ENCODE measurements around the gene PLAAT1.

PLAAT1 gene

DNA sequence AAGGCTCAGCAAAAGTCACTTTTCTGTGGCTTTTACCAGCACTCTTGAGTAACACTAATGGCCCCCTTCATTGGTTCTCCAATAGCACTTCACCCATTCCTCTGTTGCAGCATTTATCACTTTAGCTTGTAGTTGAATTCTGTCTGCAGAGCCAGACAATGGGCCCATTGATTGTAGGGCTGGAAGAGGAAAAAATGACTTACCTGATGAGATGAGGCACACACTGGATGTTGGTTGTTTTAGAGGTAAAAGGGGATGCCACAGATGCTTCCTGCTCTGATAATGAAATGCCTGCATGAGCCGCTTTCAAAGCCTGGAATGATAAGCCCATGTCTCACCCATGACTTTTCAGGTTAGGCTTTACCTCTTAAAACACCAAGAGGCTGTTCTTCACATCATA is 64.3 kb downstream of the PLAAT1 start:
- no peak overlapping the region for H3K27ac Mint-ChIP-seq
- H3K4me3 Mint-ChIP-seq = no peak overlapping the region
- no peaks in the 10 kb centered on the region for H3K9me3 Mint-ChIP-seq
- H3K27me3 Mint-ChIP-seq = peaks cover 5% of the 10 kb centered on the region
- no peaks in the 10 kb centered on the region for H3K4me1 Mint-ChIP-seq
- no peaks in the 10 kb centered on the region for H3K36me3 Mint-ChIP-seq

DNA sequence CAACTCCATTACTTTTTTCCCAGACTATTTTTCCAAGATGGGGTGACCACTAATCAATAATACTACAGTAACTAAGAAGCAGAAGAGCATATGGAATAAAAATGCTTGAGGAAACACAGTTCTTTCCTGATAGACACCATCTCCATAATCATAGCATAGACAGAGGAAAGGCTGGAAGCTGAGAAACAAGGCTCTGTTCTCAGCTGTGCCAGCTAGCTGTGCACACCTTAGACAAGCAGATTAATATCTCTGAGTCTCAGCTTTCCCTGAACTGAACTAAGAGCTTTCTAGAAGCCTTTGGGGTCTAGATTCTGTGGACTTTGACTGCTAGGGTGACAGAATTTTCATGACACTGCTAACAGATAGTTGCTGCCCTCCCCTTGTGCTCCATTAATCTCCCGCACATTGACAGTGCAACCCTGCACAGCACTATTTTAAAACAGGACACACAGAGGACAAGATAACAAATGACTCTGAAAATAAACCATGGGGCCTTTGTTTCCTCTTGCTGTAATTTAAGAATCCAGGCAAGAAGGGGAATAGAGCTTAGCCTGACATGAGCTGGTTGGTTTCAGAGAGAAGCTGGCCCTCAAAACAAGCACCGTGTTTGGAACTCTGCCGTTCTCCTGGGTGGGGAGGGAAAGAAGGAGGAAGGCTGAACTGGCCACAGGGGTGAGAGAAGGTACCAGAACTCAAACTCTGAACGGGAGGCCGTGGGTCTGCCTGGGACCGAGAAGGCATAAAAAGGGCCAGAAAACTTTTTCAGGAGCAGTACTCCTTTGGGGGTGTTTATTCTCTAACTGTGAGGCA is 70.1 kb downstream of the PLAAT1 start:
- no peaks in the 10 kb centered on the region for H3K4me1 Mint-ChIP-seq

DNA sequence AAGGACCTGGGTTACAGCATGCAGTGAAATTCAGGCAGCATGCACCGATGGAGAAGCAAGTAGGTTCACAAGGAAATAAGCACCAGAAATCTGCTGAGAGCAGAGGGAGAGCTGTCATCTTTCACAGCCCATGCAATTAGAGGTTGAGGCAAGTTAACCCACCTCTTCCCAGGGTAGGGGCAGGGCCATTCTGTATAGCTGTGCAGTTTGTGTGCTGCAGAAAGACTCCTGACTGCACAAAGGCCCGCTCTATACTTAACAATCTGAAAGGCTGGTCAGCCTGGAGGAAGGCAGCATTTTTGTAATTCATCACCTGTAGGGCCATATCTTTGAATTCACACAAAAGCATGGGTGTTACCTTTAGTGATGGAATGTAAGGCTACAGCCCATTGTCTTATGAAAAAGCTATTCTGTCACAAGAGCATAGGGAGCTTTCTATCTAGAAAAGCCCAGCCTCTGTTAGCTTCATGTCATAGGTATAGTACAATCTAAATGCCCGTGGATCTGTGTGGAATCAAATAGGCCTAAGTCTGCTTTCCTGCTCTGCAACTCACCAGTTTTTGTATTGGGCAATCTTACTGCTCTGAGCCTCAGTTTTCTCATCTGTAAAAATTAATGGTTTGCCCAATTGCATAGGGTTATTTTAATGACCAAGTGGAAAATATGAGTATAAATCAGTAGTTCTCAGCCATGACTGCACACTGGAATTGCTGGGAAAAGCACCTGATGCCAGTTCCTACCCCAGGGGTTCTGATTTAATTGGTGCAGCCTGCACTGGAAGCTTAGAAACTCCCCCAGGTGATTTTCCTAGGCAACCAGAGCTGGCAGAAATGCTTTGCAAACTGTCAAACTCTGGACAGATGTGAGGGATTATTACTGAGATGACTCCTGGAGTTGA is 72.3 kb downstream of the PLAAT1 start:
- H3K4me3 Mint-ChIP-seq = no peak overlapping the region
- no peaks in the 10 kb centered on the region for H3K9me3 Mint-ChIP-seq
- H3K36me3 Mint-ChIP-seq = no peaks in the 10 kb centered on the region
- H3K27me3 Mint-ChIP-seq = peaks cover 3% of the 10 kb centered on the region
- H3K4me1 Mint-ChIP-seq = no peaks in the 10 kb centered on the region
- no peak overlapping the region for H3K27ac Mint-ChIP-seq

More for the DNA sequence above, 70.1 kb downstream of the PLAAT1 start:
- no peaks in the 10 kb centered on the region for H3K36me3 Mint-ChIP-seq
- H3K4me3 Mint-ChIP-seq = no peak overlapping the region
- H3K27ac Mint-ChIP-seq = no peak overlapping the region
- peaks cover 3% of the 10 kb centered on the region for H3K27me3 Mint-ChIP-seq
- no peaks in the 10 kb centered on the region for H3K9me3 Mint-ChIP-seq

DNA sequence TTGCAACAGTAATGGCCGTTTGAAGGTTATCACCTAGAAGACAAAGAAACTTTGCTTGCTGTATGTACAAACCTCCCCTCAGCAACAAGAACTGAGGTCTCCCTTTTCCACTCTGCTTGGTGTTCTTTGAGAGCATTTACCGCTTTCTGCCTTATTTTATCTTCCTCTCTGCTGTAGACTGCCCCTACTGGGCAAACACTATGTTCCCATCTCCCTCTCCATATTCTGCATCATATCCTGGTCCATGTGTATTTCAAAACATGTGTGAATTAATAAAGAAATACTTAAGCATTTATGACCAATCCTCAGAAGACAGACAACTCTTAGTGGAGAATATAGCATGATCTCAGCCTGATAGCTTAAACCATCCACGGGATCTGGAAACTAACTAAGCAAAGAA is 73.1 kb downstream of the PLAAT1 start:
- no peaks in the 10 kb centered on the region for H3K36me3 Mint-ChIP-seq
- H3K4me3 Mint-ChIP-seq = no peak overlapping the region
- no peaks in the 10 kb centered on the region for H3K9me3 Mint-ChIP-seq
- H3K27me3 Mint-ChIP-seq = peaks cover 3% of the 10 kb centered on the region
- no peaks in the 10 kb centered on the region for H3K4me1 Mint-ChIP-seq
- H3K27ac Mint-ChIP-seq = no peak overlapping the region

DNA sequence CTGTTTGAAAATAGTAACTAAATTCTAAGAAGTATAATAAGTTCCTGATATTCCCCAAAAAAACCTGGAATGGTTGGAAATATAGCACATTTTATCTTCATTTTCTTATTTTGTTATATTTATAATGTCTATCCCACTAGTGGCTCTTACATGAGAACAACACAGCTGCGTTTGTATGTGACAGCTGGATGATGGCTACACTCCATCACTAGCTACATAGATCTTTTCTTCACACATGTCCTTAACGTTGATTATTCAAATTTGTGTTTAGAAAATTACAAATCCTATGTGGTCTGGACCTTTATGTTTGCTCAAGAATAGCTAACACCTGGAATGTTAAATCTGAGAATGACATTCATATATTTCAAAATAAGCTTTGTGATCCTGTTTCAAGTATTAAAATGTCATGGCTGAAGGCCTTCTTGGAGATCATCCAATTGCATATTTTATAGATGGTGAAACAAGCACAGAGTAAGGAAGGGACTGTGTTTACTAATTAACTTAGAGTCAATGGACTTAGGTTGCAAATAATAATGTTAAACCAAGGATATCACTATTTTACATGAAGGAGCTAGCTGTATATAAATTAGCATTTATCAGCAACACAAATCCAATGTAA is 76.8 kb downstream of the PLAAT1 start:
- no peak overlapping the region for H3K27ac Mint-ChIP-seq
- peaks cover 4% of the 10 kb centered on the region for H3K27me3 Mint-ChIP-seq
- H3K4me1 Mint-ChIP-seq = no peaks in the 10 kb centered on the region
- no peak overlapping the region for H3K4me3 Mint-ChIP-seq
- no peaks in the 10 kb centered on the region for H3K36me3 Mint-ChIP-seq
- no peaks in the 10 kb centered on the region for H3K9me3 Mint-ChIP-seq

Measured in activated naive CD4-positive, alpha-beta T cell treated with anti-CD3 and anti-CD28 coated beads, Interleukin-2, amount 50 U/mL, for 24 hours (primary cell).